ENCODE results near the gene MFSD11. TPM values are rescaled to one million over a fixed set of nuclear protein-coding genes. Genes with fewer than 3 reads are reported as not detected.

Gene MFSD11
- 13.2 and 15.5 TPM in 2 replicates for total RNA-seq

DNA sequence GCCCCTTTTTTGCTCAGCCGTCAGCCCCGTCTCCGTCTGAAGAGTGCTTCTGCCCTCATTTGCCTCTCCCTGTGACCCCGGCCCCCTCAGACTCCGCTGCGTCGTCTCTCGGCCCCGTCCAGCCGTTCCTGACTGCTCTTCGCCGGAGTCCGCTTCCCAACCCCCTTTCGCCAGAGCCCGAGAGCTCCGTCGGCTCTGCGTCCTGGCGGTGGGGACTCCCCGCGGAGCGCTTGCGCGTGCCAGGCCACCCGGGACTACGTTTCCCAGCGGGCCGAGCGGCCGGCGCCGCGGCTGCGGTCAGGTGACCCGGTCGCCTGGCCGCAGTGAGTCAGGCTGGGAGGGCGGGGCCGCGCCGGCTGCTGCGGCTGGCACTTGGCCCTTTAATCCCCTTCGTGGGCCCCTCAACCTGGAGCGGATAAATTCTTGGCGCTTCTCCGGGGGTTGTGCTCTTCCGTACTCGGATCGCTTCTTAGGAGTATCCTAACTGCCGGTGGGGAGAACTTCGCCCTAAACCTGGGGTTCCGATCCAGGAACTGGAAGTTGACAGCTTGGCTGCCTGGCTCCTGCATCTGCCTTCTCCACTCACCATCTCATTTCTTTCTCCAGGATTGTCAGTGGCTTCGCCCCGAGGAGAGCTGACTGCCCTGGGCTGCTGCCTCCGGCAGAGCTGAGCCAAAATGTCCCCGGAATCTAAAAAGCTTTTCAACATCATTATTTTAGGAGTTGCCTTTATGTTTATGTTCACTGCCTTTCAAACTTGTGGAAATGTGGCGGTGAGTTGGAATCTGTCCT lies at the start of gene MFSD11:
Gene MFSD11 (plus strand): TSS at position 444 of the 792 bp plus-strand sequence. CDS start 234 bp downstream, at position 678.

GRCh38 chr17:76710863-76711611 lies 26.9 kb upstream of the MFSD11 start, which contains the start of gene MXRA7:
Gene MXRA7 (minus strand): TSS chr17:76710965. CDS start chr17:76710946, 19 bp downstream.

GRCh38 chr17:76726231-76726775 lies 11.6 kb upstream of the MFSD11 start, which contains the start of gene JMJD6:
Gene JMJD6 (minus strand): TSS chr17:76726606. CDS start chr17:76726475, 131 bp downstream.

GRCh38 chr17:76726776-76727718 lies 10.9 kb upstream of the MFSD11 start, which contains the start of gene METTL23:
Gene METTL23 (plus strand): TSS chr17:76726839. CDS start chr17:76729711, 2,872 bp downstream.

DNA sequence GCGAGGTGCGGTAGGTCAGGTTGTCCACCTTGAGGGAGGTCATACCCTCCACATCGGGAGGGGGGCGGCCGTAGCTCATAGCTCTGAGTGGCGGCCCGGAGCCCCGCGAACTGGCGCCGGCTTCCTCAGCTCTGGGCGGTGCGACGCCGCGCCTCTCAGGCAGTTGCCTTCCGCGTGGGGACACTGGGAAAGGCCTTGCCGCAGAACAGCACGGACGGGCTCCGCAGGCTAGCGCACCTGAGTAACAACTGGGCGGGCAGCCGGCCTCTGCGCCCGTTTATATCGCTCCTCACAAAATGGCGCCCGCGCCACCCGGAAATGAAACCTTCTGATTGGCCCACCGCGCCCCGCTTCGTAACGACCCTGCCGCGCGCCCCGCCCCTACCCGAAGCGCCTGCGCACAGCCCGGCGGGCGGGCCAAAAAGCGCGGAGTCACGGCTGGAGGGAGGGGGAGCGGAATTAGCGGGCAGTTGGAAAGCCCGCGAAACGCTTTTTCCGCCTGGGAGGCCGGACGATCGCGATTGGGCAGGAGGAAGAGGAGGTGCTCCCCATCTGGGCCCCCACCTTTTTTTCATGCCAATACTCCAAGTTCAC lies 740 bp upstream of the MFSD11 start, which contains the start of gene SRSF2:
Gene SRSF2 (minus strand): TSS at position 250 of the 594 bp plus-strand sequence. CDS start 171 bp downstream, at position 79.

Other genes with a start within 250 kb of the MFSD11 start
- 59.3 and 64.5 TPM in 2 replicates for gene RHBDF2, start 236.7 kb upstream of the MFSD11 start, total RNA-seq
- 2.8 and 5.3 TPM in 2 replicates for gene CYGB, start 200.4 kb upstream of the MFSD11 start, total RNA-seq
- 0.33 and 0.38 TPM in 2 replicates for gene PRCD, start 198.1 kb upstream of the MFSD11 start, total RNA-seq
- 0.33 and 6.6 TPM in 2 replicates for gene ST6GALNAC2, start 152.3 kb upstream of the MFSD11 start, total RNA-seq
- 0.25 TPM in 1 of 2 replicates, not detected in the other for gene ST6GALNAC1, start 94.4 kb upstream of the MFSD11 start, total RNA-seq
- gene MXRA7, start 27.2 kb upstream of the MFSD11 start, total RNA-seq: 145 and 167 TPM in 2 replicates
- gene JMJD6, start 11.5 kb upstream of the MFSD11 start, total RNA-seq: 11.7 and 19.6 TPM in 2 replicates
- 33.7 and 38.9 TPM in 2 replicates for gene METTL23, start 11.3 kb upstream of the MFSD11 start, total RNA-seq
- gene SRSF2, start 788 bp upstream of the MFSD11 start, total RNA-seq: 227 and 355 TPM in 2 replicates
- 0.33 and 1.5 TPM in 2 replicates for gene MGAT5B, start 130.3 kb downstream of the MFSD11 start, total RNA-seq

Data from mesangial cell (primary cell).